HCT116 (cell line): Measurements from ENCODE around the gene INS. TPM values are rescaled to one million over a fixed set of nuclear protein-coding genes. Genes with fewer than 3 reads are reported as not detected.

ENCODE experiments used
- ATAC-seq: fragments of 200-7000 bp; cut with Tn5 transposase; 2 replicates; pipeline ENCODE4 v1.9.1; 2020; ENCODE audit warnings: mild to moderate bottlenecking, moderate library complexity
- BruUV-seq: library from RNA; stranded (reverse); fragments of 400-500 nt; replicated peaks from 2 replicates; lab custom pipeline; 2021; lab: Mats Ljungman, UMichigan
- CTCF ChIA-PET: fragments of 300-600 bp; sonication (Branson Sonifier 250); formaldehyde crosslinking; loops from one replicate; lab custom pipeline; 2021; ENCODE audit warnings: antibody characterized with exemption; lab: Charles Lee
- POLR2A ChIA-PET: fragments of 300-600, 350-600 bp; sonication (Branson Sonifier 250); formaldehyde crosslinking; loops from one replicate; lab custom pipeline; 2021; ENCODE audit warnings: antibody characterized with exemption; lab: Charles Lee
- RAD21 ChIA-PET, 2 experiments: fragments of 300-600 bp; sonication (Branson Sonifier 250); formaldehyde crosslinking; loops; one replicate each; lab custom pipeline; 2023; ENCODE audit warnings: low total read pairs in 2 of 2; ENCODE audit not compliant: uncharacterized antibody in 2 of 2, unreplicated experiment in 2 of 2, low non-redundant PET in 1 of 2; lab: Charles Lee
- DNase-seq: peaks from one replicate; pipeline ENCODE4 v3.0.0-alpha.2; 2010; ENCODE audit warnings: low read depth, low spot score
- H2AFZ ChIP-seq: fragments of 200-600 bp; shearing (Covaris generic), sonication (generic); 2 replicates; pipeline ENCODE4 v1.6.1; 2017; ENCODE audit warnings: low read depth, mixed run types, mixed read lengths, antibody characterized with exemption, low read length; ENCODE audit not compliant: poor library complexity, severe bottlenecking
- H3K27ac ChIP-seq: 2 replicates; pipeline ENCODE4 v1.5.1; 2012; ENCODE audit warnings: low read depth, low read length
- H3K27me3 ChIP-seq: fragments of 200-600 bp; sonication (generic); 2 replicates; pipeline ENCODE4 v1.6.1; 2016; ENCODE audit warnings: mixed run types, low read length, mixed read lengths; ENCODE audit not compliant: insufficient read depth
- H3K36me3 ChIP-seq, 2 experiments: fragments of 200-500 bp in 1 of 2; fragments of 200-600 bp in 1 of 2; sonication (Bioruptor generic) in 1 of 2; sonication (generic) in 1 of 2; 2 replicates each; pipeline versions ENCODE4 v1.5.1 to v1.6.1; 2014 to 2016; ENCODE audit warnings: low read length in 2 of 2, inconsistent platforms in 1 of 2, mixed read lengths in 1 of 2, mixed run types in 1 of 2; ENCODE audit not compliant: insufficient read depth in 2 of 2, control insufficient read depth in 1 of 2
- H3K4me1 ChIP-seq, 2 experiments: fragments of 200-600 bp in 1 of 2; sonication (generic) in 1 of 2; 2 replicates each; pipeline versions ENCODE4 v1.5.1 to v1.6.1; 2012 to 2017; ENCODE audit warnings: low read length in 2 of 2, inconsistent platforms in 1 of 2, mild to moderate bottlenecking in 1 of 2, mixed read lengths in 1 of 2, mixed run types in 1 of 2, moderate library complexity in 1 of 2; ENCODE audit not compliant: insufficient read depth in 2 of 2, control insufficient read depth in 1 of 2
- H3K4me2 ChIP-seq: fragments of 200-600 bp; sonication (generic); 2 replicates; pipeline ENCODE4 v1.6.1; 2017; ENCODE audit warnings: mixed run types, low read length, mixed read lengths
- H3K4me3 ChIP-seq, 2 experiments: fragments of 200-600 bp in 1 of 2; sonication (generic) in 1 of 2; replicated peaks in 1 of 2; 2 replicates each; pipeline ENCODE4 v1.5.1; 2011 to 2016; ENCODE audit warnings: low read length in 2 of 2, control low read depth in 1 of 2, low read depth in 1 of 2, mild to moderate bottlenecking in 1 of 2, mixed read lengths in 1 of 2, mixed run types in 1 of 2
- H3K79me2 ChIP-seq: fragments of 200-600 bp; sonication (generic); 2 replicates; pipeline ENCODE4 v1.6.1; 2017; ENCODE audit warnings: mild to moderate bottlenecking, mixed run types, low read length, moderate library complexity, mixed read lengths; ENCODE audit not compliant: insufficient read depth
- H3K9ac ChIP-seq: fragments of 200-600 bp; sonication (generic); 2 replicates; pipeline ENCODE4 v1.6.1; 2016; ENCODE audit warnings: low read length, mixed read lengths
- H3K9me2 ChIP-seq: fragments of 200-600 bp; sonication (generic), shearing (Covaris generic); 2 replicates; pipeline ENCODE4 v1.6.1; 2017; ENCODE audit warnings: mixed run types, mild to moderate bottlenecking, moderate library complexity; ENCODE audit not compliant: insufficient read depth
- H3K9me3 ChIP-seq, 2 experiments: fragments of 200-500 bp in 1 of 2; fragments of 200-600 bp in 1 of 2; sonication (Bioruptor generic) in 1 of 2; sonication (generic) in 1 of 2; 2 replicates each; pipeline ENCODE4 v1.6.1; 2014 to 2017; ENCODE audit warnings: low read length in 2 of 2, mixed read lengths in 2 of 2, inconsistent platforms in 1 of 2, low read depth in 1 of 2, mild to moderate bottlenecking in 1 of 2, mixed run types in 1 of 2, moderate library complexity in 1 of 2; ENCODE audit not compliant: control insufficient read depth in 1 of 2, insufficient read depth in 1 of 2
- H4K20me1 ChIP-seq: fragments of 200-600 bp; sonication (generic), shearing (Covaris generic); 2 replicates; pipeline ENCODE4 v1.6.1; 2017; ENCODE audit warnings: mixed run types, mild to moderate bottlenecking, moderate library complexity; ENCODE audit not compliant: insufficient read depth
- CEBPB ChIP-seq: IDR thresholded peaks from 2 replicates; pipeline ENCODE4 v1.6.1; 2012; ENCODE audit warnings: low read depth
- EGR1 ChIP-seq: IDR thresholded peaks from 2 replicates; pipeline ENCODE4 v1.6.1; 2012; ENCODE audit warnings: low read depth
- POLR2AphosphoS5 ChIP-seq: IDR thresholded peaks from 2 replicates; pipeline ENCODE4 v1.6.1; 2011; ENCODE audit warnings: mild to moderate bottlenecking, low read depth, low read length, moderate library complexity
- RAD21 ChIP-seq: IDR thresholded peaks from 2 replicates; pipeline ENCODE4 v1.6.1; 2012; ENCODE audit warnings: low read depth, mild to moderate bottlenecking
- SP1 ChIP-seq: IDR thresholded peaks from 2 replicates; pipeline ENCODE4 v1.6.1; 2012; ENCODE audit warnings: low read depth
- TCF7L2 ChIP-seq: IDR thresholded peaks from 2 replicates; pipeline ENCODE4 v1.7.0; 2011; ENCODE audit warnings: borderline replicate concordance, inconsistent platforms; ENCODE audit not compliant: insufficient read depth, insufficient read length; ENCODE audit errors: extremely low read depth
- ZFX ChIP-seq: fragments of 450-650 bp; IDR thresholded peaks from 2 replicates; pipeline ENCODE4 v1.6.1; 2017
- intact Hi-C: fragments of 100-400 bp; cut with micrococcal nuclease; formaldehyde crosslinking; loops from 2 replicates; pipeline ENCODE4 v1.10.0; 2022
- total RNA-seq: library from RNA; stranded (reverse); gene quantifications from one replicate; pipeline ENCODE4 v1.2.1, GENCODE V29; 2021; ENCODE audit not compliant: unreplicated experiment
- TF ChIP-seq, protein P1 (sequence below): IDR thresholded peaks from 2 replicates; pipeline ENCODE4 v1.6.1; 2011; ENCODE audit warnings: mild to moderate bottlenecking, low read length, moderate library complexity; ENCODE audit not compliant: insufficient replicate concordance; ENCODE audit errors: extremely low read depth

INS gene
- total RNA-seq, 1 experiment from 2014 or later, result 0.44 TPM

DNA sequence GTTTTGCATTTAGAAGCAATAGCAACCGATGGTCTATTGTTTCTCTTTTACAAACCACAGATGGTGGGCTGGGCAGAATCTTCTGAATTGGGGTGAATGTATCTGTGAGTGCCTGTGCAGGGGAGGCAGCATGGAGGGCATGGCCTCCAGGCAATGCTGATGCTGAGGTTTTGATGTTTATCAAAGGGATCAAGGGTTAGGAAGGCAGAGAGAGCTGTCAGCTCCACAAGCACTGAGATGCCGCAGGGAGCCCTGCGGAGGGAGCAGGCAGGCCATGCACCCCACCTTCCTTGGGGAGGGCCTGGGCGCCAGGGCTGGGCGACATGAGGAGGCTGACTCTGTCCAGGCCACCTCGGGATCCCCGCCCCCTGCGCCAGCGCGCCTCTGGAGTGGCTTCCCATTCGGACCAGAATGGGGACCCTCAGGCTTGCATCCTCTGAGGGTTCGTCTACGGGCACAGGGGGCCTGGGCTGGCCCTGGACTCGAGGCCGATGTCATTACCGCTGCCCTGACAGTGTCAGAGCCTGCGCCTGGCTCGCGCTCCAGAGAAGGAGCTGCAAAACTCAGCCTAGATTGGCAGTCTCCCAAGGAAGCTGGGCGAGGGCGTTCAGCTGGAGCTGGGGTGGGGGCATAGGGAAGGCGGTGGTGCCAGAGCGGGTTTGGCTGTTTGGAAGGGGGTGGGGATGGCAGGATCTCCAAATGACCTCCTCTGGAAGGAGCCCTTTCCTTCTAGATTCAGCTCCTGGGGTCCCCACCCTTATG lies 24.5 kb upstream of the INS start:
- no peaks in the 10 kb centered on the region for H3K27me3 ChIP-seq
- no peaks in the 10 kb centered on the region for H3K9me2 ChIP-seq
- H3K4me2 ChIP-seq, result no peak overlapping the region
- no peak for DNase-seq
- CTCF ChIA-PET, result interaction anchor here (1.1 to 1.6 kb wide), 4 partner anchors 27 to 533 kb away, joined by 4 to 26 read pairs (median 4); no protein-coding TSS in a partner anchor
- no peaks in the 10 kb centered on the region for H3K9me3 ChIP-seq
- no peak overlapping the region for H2AFZ ChIP-seq
- no peaks in the 10 kb centered on the region for H3K79me2 ChIP-seq
- no peaks in the 10 kb centered on the region for H4K20me1 ChIP-seq
- H3K36me3 ChIP-seq, result no peaks in the 10 kb centered on the region
- BruUV-seq, result no TSS peak
- RAD21 ChIA-PET, result interaction anchor here (1.6 to 1.7 kb wide), 2 partner anchors 235 kb away, joined by 4 to 8 read pairs; no protein-coding TSS in a partner anchor
- no peak overlapping the region for H3K27ac ChIP-seq
- POLR2A ChIA-PET, result interaction anchor here (0.6 kb wide), 1 partner anchor 834 kb away, joined by 3 read pairs; no protein-coding TSS in a partner anchor
- no peak overlapping the region for H3K4me3 ChIP-seq
- peaks cover 11 to 25% of the 10 kb centered on the region in 2 experiments for H3K4me1 ChIP-seq
- no peak for ATAC-seq
- intact Hi-C loops, result loop anchor here (1.0 kb wide), 1 partner anchor 114 kb away; no protein-coding TSS in a partner anchor
- H3K9ac ChIP-seq, result no peak overlapping the region
- TF ChIP-seq POLR2AphosphoS5 (no peak), CEBPB (no peak), RAD21 (no peak)

DNA sequence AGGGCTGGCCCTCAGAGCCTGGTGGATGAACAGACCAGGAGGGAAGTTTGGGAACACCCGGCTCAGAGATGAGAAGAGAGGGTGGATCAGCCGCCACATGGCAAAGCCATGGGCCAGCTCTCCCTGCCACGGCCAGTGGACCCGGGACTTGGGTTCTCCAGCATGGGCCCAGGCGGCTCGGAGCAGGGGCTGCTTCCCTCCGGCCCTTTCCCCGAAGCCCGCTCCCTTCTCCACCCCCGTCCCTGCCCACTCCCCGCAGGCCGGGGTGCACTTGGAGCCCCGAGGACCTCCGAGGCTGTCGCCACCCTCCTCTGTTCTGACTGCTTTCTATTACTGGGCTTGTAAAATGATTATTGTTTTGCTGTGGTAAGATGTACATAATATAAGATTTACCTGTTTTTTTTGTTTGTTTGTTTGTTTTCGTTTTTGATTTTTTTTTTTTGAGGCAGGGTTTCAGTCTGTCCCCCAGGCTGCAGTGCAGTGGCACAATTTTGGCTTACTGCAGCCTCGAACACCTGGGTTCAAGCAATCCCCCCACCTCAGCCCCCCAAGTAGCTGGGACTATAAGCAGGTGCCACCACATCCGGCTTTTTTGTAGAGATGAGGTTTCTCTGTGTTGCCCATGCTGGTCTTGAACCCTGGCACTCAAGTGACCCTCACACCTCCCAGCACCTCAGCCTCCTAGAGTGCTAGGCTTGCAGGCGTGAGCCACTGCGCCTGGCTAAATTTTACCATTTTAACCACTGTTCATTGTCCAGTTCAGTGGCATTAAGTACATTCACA lies 21.9 kb upstream of the INS start:
- CTCF ChIA-PET, result no interaction called here
- intact Hi-C loops, result loop anchor here (5.0 kb wide), 1 partner anchor 219 kb away; the partner anchor contains the start of gene TSSC4

More for the DNA sequence above, 21.9 kb upstream of the INS start:
- TF ChIP-seq CEBPB, result no peak
- TF ChIP-seq, protein P1, sequence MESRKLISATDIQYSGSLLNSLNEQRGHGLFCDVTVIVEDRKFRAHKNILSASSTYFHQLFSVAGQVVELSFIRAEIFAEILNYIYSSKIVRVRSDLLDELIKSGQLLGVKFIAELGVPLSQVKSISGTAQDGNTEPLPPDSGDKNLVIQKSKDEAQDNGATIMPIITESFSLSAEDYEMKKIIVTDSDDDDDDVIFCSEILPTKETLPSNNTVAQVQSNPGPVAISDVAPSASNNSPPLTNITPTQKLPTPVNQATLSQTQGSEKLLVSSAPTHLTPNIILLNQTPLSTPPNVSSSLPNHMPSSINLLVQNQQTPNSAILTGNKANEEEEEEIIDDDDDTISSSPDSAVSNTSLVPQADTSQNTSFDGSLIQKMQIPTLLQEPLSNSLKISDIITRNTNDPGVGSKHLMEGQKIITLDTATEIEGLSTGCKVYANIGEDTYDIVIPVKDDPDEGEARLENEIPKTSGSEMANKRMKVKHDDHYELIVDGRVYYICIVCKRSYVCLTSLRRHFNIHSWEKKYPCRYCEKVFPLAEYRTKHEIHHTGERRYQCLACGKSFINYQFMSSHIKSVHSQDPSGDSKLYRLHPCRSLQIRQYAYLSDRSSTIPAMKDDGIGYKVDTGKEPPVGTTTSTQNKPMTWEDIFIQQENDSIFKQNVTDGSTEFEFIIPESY, result no peak
- TF ChIP-seq SP1, result no peak
- no peak for TF ChIP-seq EGR1
- no peak for TF ChIP-seq ZFX
- no peak for TF ChIP-seq TCF7L2
- BruUV-seq, result no TSS peak
- Histone ChIP-seq H3K9me2 (no peaks in the 10 kb centered on the region), H3K4me3 (no peak overlapping the region), H3K27me3 (no peaks in the 10 kb centered on the region), H2AFZ (no peak overlapping the region), H3K79me2 (no peaks in the 10 kb centered on the region), H3K9me3 (no peaks in the 10 kb centered on the region), H3K4me1 (peaks cover 30 to 51% of the 10 kb centered on the region in 2 experiments), H3K27ac (no peak overlapping the region), H4K20me1 (no peaks in the 10 kb centered on the region), H3K4me2 (no peak overlapping the region), H3K9ac (no peak overlapping the region), H3K36me3 (no peaks in the 10 kb centered on the region)
- ATAC-seq (no peak), DNase-seq (no peak)
- RAD21 ChIA-PET, result no interaction called here
- POLR2A ChIA-PET, result no interaction called here
